WTC11 (cell line): ENCODE results near the gene TMEM87A. TPM values are rescaled to one million over a fixed set of nuclear protein-coding genes. Genes with fewer than 3 reads are reported as not detected.

ENCODE experiments used
- ATAC-seq: fragments of 200-7000 bp; cut with Tn5 transposase; 2 replicates; pipeline ENCODE4 v1.10.0; 2021; ENCODE audit warnings: mild to moderate bottlenecking, moderate library complexity
- CTCF ChIA-PET: fragments of 300-600 bp; sonication (Branson Sonifier 250); formaldehyde crosslinking; loops from one replicate; lab custom pipeline; 2021; ENCODE audit warnings: antibody characterized with exemption; lab: Charles Lee
- POLR2A ChIA-PET: fragments of 350-600 bp; sonication (Branson Sonifier 250); formaldehyde crosslinking; loops from one replicate; lab custom pipeline; 2021; ENCODE audit warnings: antibody characterized with exemption; lab: Charles Lee
- DNase-seq: peaks from one replicate; pipeline ENCODE4 v3.0.0; 2021; ENCODE audit warnings: low spot score
- H3K27ac Mint-ChIP-seq: 2 replicates; pipeline ENCODE4 v1.8.0; 2021; ENCODE audit warnings: mixed read lengths
- H3K27me3 Mint-ChIP-seq: 2 replicates; pipeline ENCODE4 v1.8.0; 2021; ENCODE audit warnings: low read depth, mild to moderate bottlenecking, moderate library complexity, mixed read lengths
- H3K36me3 Mint-ChIP-seq: 2 replicates; pipeline ENCODE4 v1.8.0; 2021; ENCODE audit warnings: mixed read lengths
- H3K4me1 Mint-ChIP-seq: 2 replicates; pipeline ENCODE4 v1.8.0; 2022; ENCODE audit warnings: mixed read lengths
- H3K4me3 Mint-ChIP-seq: 2 replicates; pipeline ENCODE4 v1.8.0; 2021; ENCODE audit warnings: mild to moderate bottlenecking, moderate library complexity, mixed read lengths
- H3K9me3 Mint-ChIP-seq: 2 replicates; pipeline ENCODE4 v1.8.0; 2021; ENCODE audit warnings: mixed read lengths
- CBFB ChIP-seq: sonication (generic); formaldehyde crosslinking; IDR thresholded peaks from 2 replicates; pipeline ENCODE4 v1.8.1; 2022; ENCODE audit warnings: mild to moderate bottlenecking, low read depth, missing genetic modification reagents
- E2F5 ChIP-seq: sonication (generic); formaldehyde crosslinking; IDR thresholded peaks from 2 replicates; pipeline ENCODE4 v1.8.1; 2022; ENCODE audit warnings: mild to moderate bottlenecking, moderate library complexity, missing genetic modification reagents
- EMX1 ChIP-seq: fragments of 250-450 bp; sonication (Bioruptor Pico); IDR thresholded peaks from 2 replicates; pipeline ENCODE4 v1.8.0; 2021; ENCODE audit warnings: mild to moderate bottlenecking
- ERG ChIP-seq: fragments of 250-450 bp; sonication (Bioruptor Pico); IDR thresholded peaks from 2 replicates; pipeline ENCODE4 v1.8.0; 2021; ENCODE audit warnings: mild to moderate bottlenecking
- GABPB1 ChIP-seq: sonication (generic); formaldehyde crosslinking; IDR thresholded peaks from 2 replicates; pipeline ENCODE4 v1.8.1; 2023; ENCODE audit warnings: mild to moderate bottlenecking, missing genetic modification reagents
- GRHL2 ChIP-seq: fragments of 250-450 bp; sonication (Bioruptor Pico); IDR thresholded peaks from 2 replicates; pipeline ENCODE4 v1.8.0; 2022; ENCODE audit warnings: mild to moderate bottlenecking, moderate library complexity; ENCODE audit not compliant: insufficient replicate concordance, severe bottlenecking
- HMGA2 ChIP-seq: fragments of 250-450 bp; sonication (Bioruptor Pico); IDR thresholded peaks from 2 replicates; pipeline ENCODE4 v1.4.0; 2021; ENCODE audit warnings: mild to moderate bottlenecking, moderate library complexity
- MLX ChIP-seq: sonication (generic); formaldehyde crosslinking; IDR thresholded peaks from 2 replicates; pipeline ENCODE4 v1.8.1; 2023; ENCODE audit warnings: mild to moderate bottlenecking, missing genetic modification reagents, moderate library complexity
- PRRX2 ChIP-seq: fragments of 250-450 bp; sonication (Bioruptor Pico); IDR thresholded peaks from 2 replicates; pipeline ENCODE4 v1.8.0; 2021; ENCODE audit warnings: mild to moderate bottlenecking
- TCF7 ChIP-seq: sonication (generic); formaldehyde crosslinking; IDR thresholded peaks from 2 replicates; pipeline ENCODE4 v1.8.0; 2022; ENCODE audit warnings: mild to moderate bottlenecking, low read depth, missing genetic modification reagents, moderate library complexity
- TEAD4 ChIP-seq: sonication (generic); formaldehyde crosslinking; IDR thresholded peaks from 2 replicates; pipeline ENCODE4 v1.8.0; 2022; ENCODE audit warnings: mild to moderate bottlenecking, missing genetic modification reagents
- ZBTB21 ChIP-seq: sonication (generic); formaldehyde crosslinking; IDR thresholded peaks from 2 replicates; pipeline ENCODE4 v1.8.1; 2023; ENCODE audit warnings: mild to moderate bottlenecking, missing genetic modification reagents, borderline replicate concordance
- ZBTB43 ChIP-seq: sonication (generic); formaldehyde crosslinking; IDR thresholded peaks from 2 replicates; pipeline ENCODE4 v1.8.1; 2023; ENCODE audit warnings: mild to moderate bottlenecking, missing genetic modification reagents
- ZNF138 ChIP-seq: sonication (generic); formaldehyde crosslinking; conservative IDR thresholded peaks from 2 replicates; pipeline ENCODE4 v1.8.1; 2022; ENCODE audit warnings: mild to moderate bottlenecking, moderate library complexity, missing genetic modification reagents
- ZNF263 ChIP-seq: sonication (generic); formaldehyde crosslinking; IDR thresholded peaks from 2 replicates; pipeline ENCODE4 v1.8.1; 2022; ENCODE audit warnings: low read depth, mild to moderate bottlenecking, moderate library complexity, missing genetic modification reagents
- ZNF416 ChIP-seq: fragments of 250-450 bp; sonication (Bioruptor Pico); IDR thresholded peaks from 2 replicates; pipeline ENCODE4 v1.9.0; 2021; ENCODE audit warnings: mild to moderate bottlenecking, inconsistent platforms
- total RNA-seq: library from RNA; stranded (reverse); gene quantifications from 3 replicates; pipeline ENCODE4 v1.2.3, GENCODE V29; 2021
- TF ChIP-seq, protein P1 (sequence below): fragments of 250-450 bp; sonication (Bioruptor Pico); IDR thresholded peaks from 2 replicates; pipeline ENCODE4 v2.1.2; 2022; ENCODE audit warnings: mild to moderate bottlenecking, moderate library complexity
- TF ChIP-seq, protein P2 (sequence below): sonication (generic); formaldehyde crosslinking; IDR thresholded peaks from 2 replicates; pipeline ENCODE4 v1.8.1; 2022; ENCODE audit warnings: low read depth, missing genetic modification reagents, borderline replicate concordance
- TF ChIP-seq, protein P3 (sequence below): sonication (generic); formaldehyde crosslinking; IDR thresholded peaks from 2 replicates; pipeline ENCODE4 v1.8.1; 2023; ENCODE audit warnings: mild to moderate bottlenecking, missing genetic modification reagents
- TF ChIP-seq, protein P4 (sequence below): sonication (generic); formaldehyde crosslinking; IDR thresholded peaks from 2 replicates; pipeline ENCODE4 v1.8.0; 2022; ENCODE audit warnings: missing genetic modification reagents
- TF ChIP-seq, protein P5 (sequence below): fragments of 200-600 bp; IDR thresholded peaks from 2 replicates; pipeline ENCODE4 v1.8.0; 2022; ENCODE audit warnings: antibody characterized with exemption
- TF ChIP-seq, protein P6 (sequence below): sonication (generic); formaldehyde crosslinking; IDR thresholded peaks from 2 replicates; pipeline ENCODE4 v1.8.0; 2023; ENCODE audit warnings: missing genetic modification reagents

TMEM87A gene
- total RNA-seq, 1 experiment from 2014 or later = 32.4 TPM

DNA sequence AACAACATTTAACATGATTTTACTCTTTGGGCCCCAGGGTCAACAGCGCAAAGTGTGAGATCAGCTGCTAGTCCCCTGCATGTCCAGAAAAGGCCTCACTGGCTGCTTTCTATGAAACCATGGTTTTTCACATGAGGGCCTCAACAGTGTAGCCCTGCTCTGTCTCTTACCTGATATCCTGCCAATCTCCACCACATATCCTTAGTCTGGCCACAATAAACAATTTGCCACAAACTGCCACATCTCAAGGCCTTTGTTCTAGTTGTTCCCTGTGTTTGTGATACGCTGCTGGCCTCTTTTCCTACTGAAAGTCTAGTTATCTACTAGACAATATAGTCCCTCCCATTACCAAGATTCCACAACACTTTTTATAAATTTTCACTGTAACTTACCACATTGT, 82.9 kb downstream of the TMEM87A start (continued):
- TF ChIP-seq GRHL2 (no peak), GABPB1 (CRISPR knock-in tag) (no peak), TCF7 (CRISPR knock-in tag) (no peak), ZBTB21 (no peak), CBFB (no peak), HMGA2 (CRISPR knock-in tag) (no peak), ERG (CRISPR knock-in tag) (no peak)
- TF ChIP-seq, protein P1, sequence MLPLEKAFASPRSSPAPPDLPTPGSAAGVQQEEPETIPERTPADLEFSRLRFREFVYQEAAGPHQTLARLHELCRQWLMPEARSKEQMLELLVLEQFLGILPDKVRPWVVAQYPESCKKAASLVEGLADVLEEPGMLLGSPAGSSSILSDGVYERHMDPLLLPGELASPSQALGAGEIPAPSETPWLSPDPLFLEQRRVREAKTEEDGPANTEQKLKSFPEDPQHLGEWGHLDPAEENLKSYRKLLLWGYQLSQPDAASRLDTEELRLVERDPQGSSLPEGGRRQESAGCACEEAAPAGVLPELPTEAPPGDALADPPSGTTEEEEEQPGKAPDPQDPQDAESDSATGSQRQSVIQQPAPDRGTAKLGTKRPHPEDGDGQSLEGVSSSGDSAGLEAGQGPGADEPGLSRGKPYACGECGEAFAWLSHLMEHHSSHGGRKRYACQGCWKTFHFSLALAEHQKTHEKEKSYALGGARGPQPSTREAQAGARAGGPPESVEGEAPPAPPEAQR (CRISPR knock-in tag) = no peak
- TF ChIP-seq, all 79 proteins: peak for 0

GRCh38 chr15:42185801-42186200, 87.4 kb downstream of the TMEM87A start:
- Mint-ChIP-seq H3K36me3 (peaks cover 58% of the 10 kb centered on the region), H3K9me3 (no peaks in the 10 kb centered on the region)
- POLR2A ChIA-PET = no interaction called here
- TF ChIP-seq, protein P2, sequence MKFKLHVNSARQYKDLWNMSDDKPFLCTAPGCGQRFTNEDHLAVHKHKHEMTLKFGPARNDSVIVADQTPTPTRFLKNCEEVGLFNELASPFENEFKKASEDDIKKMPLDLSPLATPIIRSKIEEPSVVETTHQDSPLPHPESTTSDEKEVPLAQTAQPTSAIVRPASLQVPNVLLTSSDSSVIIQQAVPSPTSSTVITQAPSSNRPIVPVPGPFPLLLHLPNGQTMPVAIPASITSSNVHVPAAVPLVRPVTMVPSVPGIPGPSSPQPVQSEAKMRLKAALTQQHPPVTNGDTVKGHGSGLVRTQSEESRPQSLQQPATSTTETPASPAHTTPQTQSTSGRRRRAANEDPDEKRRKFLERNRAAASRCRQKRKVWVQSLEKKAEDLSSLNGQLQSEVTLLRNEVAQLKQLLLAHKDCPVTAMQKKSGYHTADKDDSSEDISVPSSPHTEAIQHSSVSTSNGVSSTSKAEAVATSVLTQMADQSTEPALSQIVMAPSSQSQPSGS (CRISPR knock-in tag) = no peak
- TF ChIP-seq TEAD4 (CRISPR knock-in tag) = no peak
- TF ChIP-seq, protein P3, sequence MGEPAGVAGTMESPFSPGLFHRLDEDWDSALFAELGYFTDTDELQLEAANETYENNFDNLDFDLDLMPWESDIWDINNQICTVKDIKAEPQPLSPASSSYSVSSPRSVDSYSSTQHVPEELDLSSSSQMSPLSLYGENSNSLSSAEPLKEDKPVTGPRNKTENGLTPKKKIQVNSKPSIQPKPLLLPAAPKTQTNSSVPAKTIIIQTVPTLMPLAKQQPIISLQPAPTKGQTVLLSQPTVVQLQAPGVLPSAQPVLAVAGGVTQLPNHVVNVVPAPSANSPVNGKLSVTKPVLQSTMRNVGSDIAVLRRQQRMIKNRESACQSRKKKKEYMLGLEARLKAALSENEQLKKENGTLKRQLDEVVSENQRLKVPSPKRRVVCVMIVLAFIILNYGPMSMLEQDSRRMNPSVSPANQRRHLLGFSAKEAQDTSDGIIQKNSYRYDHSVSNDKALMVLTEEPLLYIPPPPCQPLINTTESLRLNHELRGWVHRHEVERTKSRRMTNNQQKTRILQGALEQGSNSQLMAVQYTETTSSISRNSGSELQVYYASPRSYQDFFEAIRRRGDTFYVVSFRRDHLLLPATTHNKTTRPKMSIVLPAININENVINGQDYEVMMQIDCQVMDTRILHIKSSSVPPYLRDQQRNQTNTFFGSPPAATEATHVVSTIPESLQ (CRISPR knock-in tag) = no peak
- TF ChIP-seq MLX (CRISPR knock-in tag) = no peak
- no peak for TF ChIP-seq EMX1 (CRISPR knock-in tag)
- TF ChIP-seq E2F5 (CRISPR knock-in tag) = no peak
- TF ChIP-seq ZNF416 (CRISPR knock-in tag) = no peak
- no peak for TF ChIP-seq PRRX2 (CRISPR knock-in tag)
- TF ChIP-seq, protein P4, sequence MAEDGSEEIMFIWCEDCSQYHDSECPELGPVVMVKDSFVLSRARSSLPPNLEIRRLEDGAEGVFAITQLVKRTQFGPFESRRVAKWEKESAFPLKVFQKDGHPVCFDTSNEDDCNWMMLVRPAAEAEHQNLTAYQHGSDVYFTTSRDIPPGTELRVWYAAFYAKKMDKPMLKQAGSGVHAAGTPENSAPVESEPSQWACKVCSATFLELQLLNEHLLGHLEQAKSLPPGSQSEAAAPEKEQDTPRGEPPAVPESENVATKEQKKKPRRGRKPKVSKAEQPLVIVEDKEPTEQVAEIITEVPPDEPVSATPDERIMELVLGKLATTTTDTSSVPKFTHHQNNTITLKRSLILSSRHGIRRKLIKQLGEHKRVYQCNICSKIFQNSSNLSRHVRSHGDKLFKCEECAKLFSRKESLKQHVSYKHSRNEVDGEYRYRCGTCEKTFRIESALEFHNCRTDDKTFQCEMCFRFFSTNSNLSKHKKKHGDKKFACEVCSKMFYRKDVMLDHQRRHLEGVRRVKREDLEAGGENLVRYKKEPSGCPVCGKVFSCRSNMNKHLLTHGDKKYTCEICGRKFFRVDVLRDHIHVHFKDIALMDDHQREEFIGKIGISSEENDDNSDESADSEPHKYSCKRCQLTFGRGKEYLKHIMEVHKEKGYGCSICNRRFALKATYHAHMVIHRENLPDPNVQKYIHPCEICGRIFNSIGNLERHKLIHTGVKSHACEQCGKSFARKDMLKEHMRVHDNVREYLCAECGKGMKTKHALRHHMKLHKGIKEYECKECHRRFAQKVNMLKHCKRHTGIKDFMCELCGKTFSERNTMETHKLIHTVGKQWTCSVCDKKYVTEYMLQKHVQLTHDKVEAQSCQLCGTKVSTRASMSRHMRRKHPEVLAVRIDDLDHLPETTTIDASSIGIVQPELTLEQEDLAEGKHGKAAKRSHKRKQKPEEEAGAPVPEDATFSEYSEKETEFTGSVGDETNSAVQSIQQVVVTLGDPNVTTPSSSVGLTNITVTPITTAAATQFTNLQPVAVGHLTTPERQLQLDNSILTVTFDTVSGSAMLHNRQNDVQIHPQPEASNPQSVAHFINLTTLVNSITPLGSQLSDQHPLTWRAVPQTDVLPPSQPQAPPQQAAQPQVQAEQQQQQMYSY (CRISPR knock-in tag) = no peak
- TF ChIP-seq ZNF263 (CRISPR knock-in tag) = no peak
- TF ChIP-seq ZNF138 (CRISPR knock-in tag) = no peak
- TF ChIP-seq, protein P5, sequence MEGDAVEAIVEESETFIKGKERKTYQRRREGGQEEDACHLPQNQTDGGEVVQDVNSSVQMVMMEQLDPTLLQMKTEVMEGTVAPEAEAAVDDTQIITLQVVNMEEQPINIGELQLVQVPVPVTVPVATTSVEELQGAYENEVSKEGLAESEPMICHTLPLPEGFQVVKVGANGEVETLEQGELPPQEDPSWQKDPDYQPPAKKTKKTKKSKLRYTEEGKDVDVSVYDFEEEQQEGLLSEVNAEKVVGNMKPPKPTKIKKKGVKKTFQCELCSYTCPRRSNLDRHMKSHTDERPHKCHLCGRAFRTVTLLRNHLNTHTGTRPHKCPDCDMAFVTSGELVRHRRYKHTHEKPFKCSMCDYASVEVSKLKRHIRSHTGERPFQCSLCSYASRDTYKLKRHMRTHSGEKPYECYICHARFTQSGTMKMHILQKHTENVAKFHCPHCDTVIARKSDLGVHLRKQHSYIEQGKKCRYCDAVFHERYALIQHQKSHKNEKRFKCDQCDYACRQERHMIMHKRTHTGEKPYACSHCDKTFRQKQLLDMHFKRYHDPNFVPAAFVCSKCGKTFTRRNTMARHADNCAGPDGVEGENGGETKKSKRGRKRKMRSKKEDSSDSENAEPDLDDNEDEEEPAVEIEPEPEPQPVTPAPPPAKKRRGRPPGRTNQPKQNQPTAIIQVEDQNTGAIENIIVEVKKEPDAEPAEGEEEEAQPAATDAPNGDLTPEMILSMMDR = no peak
- no peak for TF ChIP-seq ZBTB43
- TF ChIP-seq, protein P6, sequence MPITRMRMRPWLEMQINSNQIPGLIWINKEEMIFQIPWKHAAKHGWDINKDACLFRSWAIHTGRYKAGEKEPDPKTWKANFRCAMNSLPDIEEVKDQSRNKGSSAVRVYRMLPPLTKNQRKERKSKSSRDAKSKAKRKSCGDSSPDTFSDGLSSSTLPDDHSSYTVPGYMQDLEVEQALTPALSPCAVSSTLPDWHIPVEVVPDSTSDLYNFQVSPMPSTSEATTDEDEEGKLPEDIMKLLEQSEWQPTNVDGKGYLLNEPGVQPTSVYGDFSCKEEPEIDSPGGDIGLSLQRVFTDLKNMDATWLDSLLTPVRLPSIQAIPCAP (CRISPR knock-in tag) = no peak
- no peak for TF ChIP-seq GRHL2

More at GRCh38 chr15:42185801-42186200, 87.4 kb downstream of the TMEM87A start:
- no peaks in the 10 kb centered on the region for H3K27me3 Mint-ChIP-seq
- no peak overlapping the region for H3K27ac Mint-ChIP-seq
- H3K4me1 Mint-ChIP-seq = no peaks in the 10 kb centered on the region
- no peak overlapping the region for H3K4me3 Mint-ChIP-seq
- CTCF ChIA-PET = no interaction called here
- DNase-seq = no peak
- ATAC-seq = no peak
